ENCODE measurements around the gene PLA2G12B.

DNA sequence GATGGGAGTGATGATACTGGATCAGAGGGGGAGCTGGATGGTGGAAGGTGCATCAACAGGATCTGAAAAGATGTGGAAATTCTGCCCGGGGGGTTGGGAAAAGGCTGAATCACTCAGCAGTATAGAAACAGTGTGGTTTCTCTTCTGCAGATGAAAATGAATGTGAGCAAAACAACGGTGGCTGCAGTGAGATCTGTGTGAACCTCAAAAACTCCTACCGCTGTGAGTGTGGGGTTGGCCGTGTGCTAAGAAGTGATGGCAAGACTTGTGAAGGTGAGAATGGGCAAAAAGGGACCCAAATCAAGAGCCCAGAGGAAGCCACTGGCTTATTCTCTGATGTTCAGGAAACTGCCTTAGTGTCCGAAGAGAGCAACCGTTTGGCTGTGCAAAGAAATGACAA, 48.2 kb downstream of the PLA2G12B start:
- TF ChIP-seq, protein P1, sequence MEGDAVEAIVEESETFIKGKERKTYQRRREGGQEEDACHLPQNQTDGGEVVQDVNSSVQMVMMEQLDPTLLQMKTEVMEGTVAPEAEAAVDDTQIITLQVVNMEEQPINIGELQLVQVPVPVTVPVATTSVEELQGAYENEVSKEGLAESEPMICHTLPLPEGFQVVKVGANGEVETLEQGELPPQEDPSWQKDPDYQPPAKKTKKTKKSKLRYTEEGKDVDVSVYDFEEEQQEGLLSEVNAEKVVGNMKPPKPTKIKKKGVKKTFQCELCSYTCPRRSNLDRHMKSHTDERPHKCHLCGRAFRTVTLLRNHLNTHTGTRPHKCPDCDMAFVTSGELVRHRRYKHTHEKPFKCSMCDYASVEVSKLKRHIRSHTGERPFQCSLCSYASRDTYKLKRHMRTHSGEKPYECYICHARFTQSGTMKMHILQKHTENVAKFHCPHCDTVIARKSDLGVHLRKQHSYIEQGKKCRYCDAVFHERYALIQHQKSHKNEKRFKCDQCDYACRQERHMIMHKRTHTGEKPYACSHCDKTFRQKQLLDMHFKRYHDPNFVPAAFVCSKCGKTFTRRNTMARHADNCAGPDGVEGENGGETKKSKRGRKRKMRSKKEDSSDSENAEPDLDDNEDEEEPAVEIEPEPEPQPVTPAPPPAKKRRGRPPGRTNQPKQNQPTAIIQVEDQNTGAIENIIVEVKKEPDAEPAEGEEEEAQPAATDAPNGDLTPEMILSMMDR (IDR thresholded peaks at IDR 0.05) = no peak
- no peak for TF ChIP-seq ZFX (IDR thresholded peaks at IDR 0.05; ENCODE audit: borderline replicate concordance)

Data from 22Rv1 (cell line).